OCI-M2 (cell line): ENCODE results near the gene TGFB2.
"Not testable (repeated sequence)": the region's sequence is repeated elsewhere in the genome, so short reads cannot be mapped to it uniquely, and the experiment has no call there.

ENCODE experiments used
- DNase-seq: peaks from one replicate; lab custom pipeline; 2025; ENCODE audit not compliant: unreplicated experiment; lab: John Stamatoyannopoulos, UW

The TGFB2 gene

GRCh38 chr1:218344814-218345672, at the start of gene TGFB2:
Gene TGFB2, plus strand, starts transcription at chr1:218345336. Its CDS starts 1,366 bp downstream, at chr1:218346702.
- DNase-seq: no peak

GRCh38 chr1:218296162-218296561, 49.0 kb upstream of the TGFB2 start:
- DNase-seq: no peak

GRCh38 chr1:218297461-218297860, 47.7 kb upstream of the TGFB2 start:
- no peak for DNase-seq

- no peak for DNase-seq
These were observed 47.3 kb upstream of the TGFB2 start for GRCh38 chr1:218297867-218298266.

GRCh38 chr1:218298398-218298797, 46.7 kb upstream of the TGFB2 start:
- DNase-seq: no peak

GRCh38 chr1:218299416-218299815, 45.7 kb upstream of the TGFB2 start:
- no peak for DNase-seq

GRCh38 chr1:218301217-218301616, 43.9 kb upstream of the TGFB2 start:
- DNase-seq: no peak

GRCh38 chr1:218302155-218302554, 43.0 kb upstream of the TGFB2 start:
- DNase-seq: no peak

- DNase-seq: no peak
These were observed 41.8 kb upstream of the TGFB2 start for GRCh38 chr1:218303176-218303879.

- DNase-seq: peak; percentile 44
These were observed 40.7 kb upstream of the TGFB2 start for GRCh38 chr1:218304281-218305039.

- DNase-seq: no peak
These were observed 39.6 kb upstream of the TGFB2 start for GRCh38 chr1:218305472-218306064.

GRCh38 chr1:218312509-218312908, 32.6 kb upstream of the TGFB2 start:
- no peak for DNase-seq

- DNase-seq: no peak
These were observed 30.8 kb upstream of the TGFB2 start for GRCh38 chr1:218314316-218314715.

GRCh38 chr1:218315638-218316037, 29.5 kb upstream of the TGFB2 start:
- DNase-seq: no peak

GRCh38 chr1:218317061-218317460, 28.1 kb upstream of the TGFB2 start:
- no peak for DNase-seq

GRCh38 chr1:218320182-218320581, 25.0 kb upstream of the TGFB2 start:
- DNase-seq: not testable (repeated sequence)

GRCh38 chr1:218322762-218323161, 22.4 kb upstream of the TGFB2 start:
- no peak for DNase-seq

GRCh38 chr1:218323568-218324225, 21.4 kb upstream of the TGFB2 start:
- no peak for DNase-seq

- no peak for DNase-seq
These were observed 20.9 kb upstream of the TGFB2 start for GRCh38 chr1:218324226-218324580.

GRCh38 chr1:218328769-218329168, 16.4 kb upstream of the TGFB2 start:
- DNase-seq: no peak
